Thoracic aorta (tissue), 2 donors: ENCODE results near the gene RECK. TPM values are rescaled to one million over a fixed set of nuclear protein-coding genes. Genes with fewer than 3 reads are reported as not detected.
A peak's percentile ranks its signal among the peaks of the same experiment; 100 is the strongest.

Experiments used
- ATAC-seq: fragments of 150-250 bp; one replicate; pipeline ENCODE4 v1.8.0; 2017; ENCODE audit warnings: low read depth; ENCODE audit not compliant: insufficient number of reproducible peaks, low FRiP score
- DNase-seq: peaks from one replicate; pipeline ENCODE4 v3.0.0-alpha.2; 2020; ENCODE audit warnings: low spot score
- H3K27ac ChIP-seq, 2 donors: fragments of 200-600 bp; sonication (generic); 1 replicate in 1 of 2; 2 replicates in 1 of 2; pipeline ENCODE4 v1.5.1; 2016; ENCODE audit warnings: mild to moderate bottlenecking in 2 of 2, moderate library complexity in 2 of 2
- H3K27me3 ChIP-seq: fragments of 200-600 bp; sonication (generic); replicated peaks from 2 replicates; pipeline ENCODE4 v1.6.0; 2016; ENCODE audit warnings: mild to moderate bottlenecking; ENCODE audit not compliant: insufficient read depth
- H3K36me3 ChIP-seq: fragments of 200-600 bp; sonication (generic); one replicate; pipeline ENCODE4 v1.5.1; 2016
- H3K4me1 ChIP-seq, 2 donors: fragments of 200-600 bp; sonication (generic); 1 replicate in 1 of 2; 2 replicates in 1 of 2; pipeline versions ENCODE4 v1.5.1 to v1.6.0; 2016; ENCODE audit warnings: low read depth in 2 of 2, mild to moderate bottlenecking in 1 of 2; ENCODE audit not compliant: control insufficient read depth in 1 of 2
- H3K4me3 ChIP-seq: fragments of 200-600 bp; sonication (generic); 2 replicates; pipeline ENCODE4 v1.5.1; 2016; ENCODE audit warnings: mild to moderate bottlenecking
- H3K9me3 ChIP-seq: fragments of 200-600 bp; sonication (generic); 2 replicates; pipeline ENCODE4 v1.5.1; 2016
- total RNA-seq, 2 donors: library from RNA; depleted of rRNA; stranded (reverse); fragments of >200 nt; gene quantifications; one replicate each; pipeline versions ENCODE4 v1.1.0 to v1.2.3, GENCODE V29; 2016
- TF ChIP-seq, protein P1 (sequence below): fragments of 200-600 bp; sonication (generic); IDR thresholded peaks from one replicate; pipeline ENCODE4 v1.5.1; 2019; ENCODE audit warnings: antibody characterized with exemption

Gene RECK
- total RNA-seq, 2 donors from 2014 or later, result 19.8 to 30.5 TPM

DNA sequence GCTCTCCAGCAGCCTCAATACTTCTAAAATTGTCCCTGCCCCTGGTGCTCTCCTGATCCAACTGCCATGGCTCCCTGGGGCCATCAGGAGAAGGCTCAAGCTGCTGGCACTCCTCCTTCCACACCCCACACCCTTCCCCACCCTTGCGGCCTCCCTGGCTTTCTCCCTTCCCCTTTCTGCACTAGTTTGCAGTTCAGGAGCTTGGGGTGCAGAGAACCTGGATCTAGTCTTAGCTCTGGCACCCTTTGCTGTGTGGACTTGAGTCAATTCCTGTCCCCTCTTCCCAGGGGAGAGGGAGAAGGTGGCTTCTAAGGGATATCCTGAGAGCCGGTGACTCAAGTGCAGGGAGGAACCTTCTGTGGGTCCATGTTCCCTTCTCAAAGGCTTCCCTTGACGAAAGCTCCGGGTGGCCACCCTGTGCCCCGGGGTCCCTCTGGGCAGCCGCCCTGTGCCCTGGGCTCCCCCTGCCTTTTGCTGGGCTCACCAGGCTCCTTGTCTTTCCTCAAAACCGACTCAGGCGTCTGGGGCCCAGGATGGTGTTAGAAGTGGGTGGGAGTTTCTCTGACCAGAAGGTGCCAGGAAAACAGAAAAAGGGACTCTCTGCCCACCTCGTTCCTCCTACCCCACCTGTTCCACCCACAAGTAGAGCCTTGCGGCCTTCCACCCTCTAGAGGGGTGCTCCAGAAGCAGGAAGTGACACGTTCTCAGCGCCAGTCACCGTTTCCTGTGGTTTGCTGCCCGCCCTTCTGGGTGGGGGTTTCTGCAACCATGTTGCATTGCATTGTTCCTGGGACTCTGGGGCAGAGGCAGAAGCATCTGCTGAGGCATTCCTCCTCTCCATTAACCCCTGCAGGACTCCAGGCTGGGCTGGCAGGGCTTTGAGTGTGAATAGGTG lies 114.8 kb downstream of the RECK start:
- peaks cover 26 to 41% of the 10 kb centered on the region in 2 donors for H3K4me1 ChIP-seq
- H3K27ac ChIP-seq, result peak overlapping the region; percentile 8 to 18
- DNase-seq, result no peak
- ATAC-seq, result no peak
- H3K4me3 ChIP-seq, result no peak overlapping the region
- H3K9me3 ChIP-seq, result no peaks in the 10 kb centered on the region
- H3K36me3 ChIP-seq, result peaks cover 19% of the 10 kb centered on the region
- TF ChIP-seq, protein P1, sequence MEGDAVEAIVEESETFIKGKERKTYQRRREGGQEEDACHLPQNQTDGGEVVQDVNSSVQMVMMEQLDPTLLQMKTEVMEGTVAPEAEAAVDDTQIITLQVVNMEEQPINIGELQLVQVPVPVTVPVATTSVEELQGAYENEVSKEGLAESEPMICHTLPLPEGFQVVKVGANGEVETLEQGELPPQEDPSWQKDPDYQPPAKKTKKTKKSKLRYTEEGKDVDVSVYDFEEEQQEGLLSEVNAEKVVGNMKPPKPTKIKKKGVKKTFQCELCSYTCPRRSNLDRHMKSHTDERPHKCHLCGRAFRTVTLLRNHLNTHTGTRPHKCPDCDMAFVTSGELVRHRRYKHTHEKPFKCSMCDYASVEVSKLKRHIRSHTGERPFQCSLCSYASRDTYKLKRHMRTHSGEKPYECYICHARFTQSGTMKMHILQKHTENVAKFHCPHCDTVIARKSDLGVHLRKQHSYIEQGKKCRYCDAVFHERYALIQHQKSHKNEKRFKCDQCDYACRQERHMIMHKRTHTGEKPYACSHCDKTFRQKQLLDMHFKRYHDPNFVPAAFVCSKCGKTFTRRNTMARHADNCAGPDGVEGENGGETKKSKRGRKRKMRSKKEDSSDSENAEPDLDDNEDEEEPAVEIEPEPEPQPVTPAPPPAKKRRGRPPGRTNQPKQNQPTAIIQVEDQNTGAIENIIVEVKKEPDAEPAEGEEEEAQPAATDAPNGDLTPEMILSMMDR, result no peak
- no peaks in the 10 kb centered on the region for H3K27me3 ChIP-seq

DNA sequence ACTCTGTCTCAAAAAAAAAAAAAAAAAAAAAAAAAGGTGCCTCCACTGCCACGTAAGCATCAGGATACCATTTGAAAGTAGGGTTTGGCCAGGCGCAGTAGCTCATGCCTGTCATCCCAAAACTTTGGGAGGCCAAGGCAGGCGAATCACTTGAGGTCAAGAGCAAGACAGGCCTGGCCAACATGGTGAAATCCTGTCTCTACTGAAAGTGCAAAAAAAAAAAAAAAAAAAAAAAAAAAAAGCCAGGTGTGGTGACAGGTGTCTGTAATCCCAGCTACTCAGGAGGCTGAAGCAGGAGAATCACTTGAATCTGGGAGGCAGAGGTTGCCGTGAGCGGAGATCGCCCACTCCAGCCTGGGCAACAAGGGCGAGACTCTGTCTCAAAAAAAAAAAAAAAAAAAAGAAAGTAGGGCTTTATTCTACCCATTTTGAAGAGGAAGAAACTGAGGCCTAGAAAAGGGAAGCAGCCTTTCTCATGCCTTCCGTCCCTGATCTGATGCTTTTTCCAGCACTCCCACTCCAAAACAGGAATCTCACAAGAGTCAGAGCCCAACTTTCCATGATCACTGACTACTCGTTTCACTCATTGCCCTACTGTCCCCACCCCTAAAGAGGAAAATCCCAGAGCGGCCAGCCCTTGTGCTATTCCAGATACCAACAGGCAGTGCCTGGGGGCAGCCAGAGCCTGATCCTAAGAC lies 116.2 kb downstream of the RECK start:
- no peaks in the 10 kb centered on the region for H3K27me3 ChIP-seq
- TF ChIP-seq, protein P1, result no peak
- no peaks in the 10 kb centered on the region for H3K9me3 ChIP-seq
- ATAC-seq, result no peak
- no peak overlapping the region for H3K4me3 ChIP-seq
- no peak overlapping the region for H3K27ac ChIP-seq
- no peak for DNase-seq
- peaks cover 19% of the 10 kb centered on the region for H3K36me3 ChIP-seq
- H3K4me1 ChIP-seq, result peaks cover 24 to 37% of the 10 kb centered on the region in 2 donors

DNA sequence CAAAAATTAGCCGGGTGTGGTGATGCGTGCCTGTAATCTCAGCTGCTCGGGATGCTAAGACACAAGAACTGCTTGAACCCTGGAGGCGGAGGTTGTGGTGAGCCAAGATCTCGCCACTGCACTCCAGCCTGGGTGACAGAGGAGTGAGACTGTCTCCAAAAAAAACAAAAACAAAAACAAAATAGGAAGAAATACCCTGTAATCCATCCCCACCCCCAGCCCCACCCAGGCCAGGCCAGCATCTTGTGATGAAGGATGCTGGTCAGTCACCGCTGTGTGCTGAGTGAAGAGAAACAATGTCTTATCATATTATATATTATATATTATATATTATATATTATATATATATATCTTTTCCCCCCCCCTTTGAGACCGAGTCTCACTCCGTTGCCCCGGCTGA lies 117.0 kb downstream of the RECK start:
- Histone ChIP-seq H3K9me3 (no peaks in the 10 kb centered on the region), H3K4me1 (peaks cover 20 to 36% of the 10 kb centered on the region in 2 donors), H3K27me3 (no peaks in the 10 kb centered on the region), H3K27ac (peak overlapping the region in 1 of 2 donors; percentile 84), H3K36me3 (peaks cover 19% of the 10 kb centered on the region), H3K4me3 (no peak overlapping the region)
- TF ChIP-seq, protein P1, result no peak
- DNase-seq (no peak), ATAC-seq (no peak)

DNA sequence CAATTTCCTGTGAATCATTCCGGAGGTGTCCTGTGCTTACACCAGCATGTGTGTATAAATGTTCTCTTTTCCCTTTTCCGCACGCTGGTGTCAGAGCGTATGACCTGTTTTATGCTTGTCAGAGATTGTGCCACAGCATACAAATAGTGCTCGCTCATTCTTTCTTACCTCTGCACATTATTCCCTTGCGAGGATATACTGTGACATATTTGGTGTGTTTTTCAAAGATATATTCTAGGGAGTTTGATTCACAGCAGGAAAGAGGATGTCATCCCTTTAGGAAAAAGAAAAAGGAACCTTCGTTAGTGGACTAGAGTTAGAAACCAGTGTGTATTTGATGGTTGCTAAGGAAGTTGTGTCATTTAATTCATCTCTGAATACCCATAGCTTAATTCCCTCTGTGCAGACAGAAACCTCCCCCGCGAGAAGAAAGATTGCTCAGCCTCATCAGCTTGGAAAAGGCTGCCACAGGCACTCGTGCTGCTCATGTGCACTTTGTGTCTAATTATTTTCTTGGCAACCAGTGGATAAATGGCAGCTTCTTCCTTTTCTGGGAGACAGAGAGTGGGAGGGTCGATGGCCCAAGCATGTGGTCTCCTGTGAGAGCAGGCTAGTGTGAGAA lies 117.7 kb downstream of the RECK start:
- H3K27me3 ChIP-seq, result no peaks in the 10 kb centered on the region
- no peak overlapping the region for H3K4me3 ChIP-seq
- peaks cover 19% of the 10 kb centered on the region for H3K36me3 ChIP-seq
- ATAC-seq, result no peak
- TF ChIP-seq, protein P1, result no peak
- peak overlapping the region; percentile 56 to 84 for H3K27ac ChIP-seq
- H3K9me3 ChIP-seq, result no peaks in the 10 kb centered on the region
- peaks cover 16 to 36% of the 10 kb centered on the region in 2 donors for H3K4me1 ChIP-seq
- DNase-seq, result no peak

DNA sequence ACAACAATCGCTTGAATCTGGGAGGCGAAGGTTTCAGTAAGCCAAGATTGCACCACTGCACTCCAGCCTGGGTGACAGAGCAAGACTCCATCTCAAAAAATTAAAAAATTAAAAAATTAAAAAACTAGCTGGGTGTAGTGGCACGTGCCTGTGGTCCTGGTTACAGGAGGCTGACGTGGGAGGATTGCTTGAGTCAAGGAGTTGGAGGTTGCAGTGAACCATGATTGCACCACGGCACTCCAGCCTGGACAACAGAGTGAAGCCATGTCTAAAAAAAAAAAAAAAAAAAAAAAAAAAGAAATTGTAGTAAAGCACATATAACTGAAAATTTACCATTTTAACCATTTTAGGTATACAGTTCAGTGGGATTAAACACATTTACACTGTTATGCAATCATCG lies 119.4 kb downstream of the RECK start:
- no peak for DNase-seq
- peaks cover 14% of the 10 kb centered on the region for H3K36me3 ChIP-seq
- no peaks in the 10 kb centered on the region for H3K9me3 ChIP-seq
- ATAC-seq, result no peak
- H3K4me3 ChIP-seq, result no peak overlapping the region
- TF ChIP-seq, protein P1, result no peak
- H3K27ac ChIP-seq, result no peak overlapping the region
- peaks cover 13 to 42% of the 10 kb centered on the region in 2 donors for H3K4me1 ChIP-seq
- no peaks in the 10 kb centered on the region for H3K27me3 ChIP-seq
